ENCODE results near the gene EPHA4.

EPHA4 gene

DNA sequence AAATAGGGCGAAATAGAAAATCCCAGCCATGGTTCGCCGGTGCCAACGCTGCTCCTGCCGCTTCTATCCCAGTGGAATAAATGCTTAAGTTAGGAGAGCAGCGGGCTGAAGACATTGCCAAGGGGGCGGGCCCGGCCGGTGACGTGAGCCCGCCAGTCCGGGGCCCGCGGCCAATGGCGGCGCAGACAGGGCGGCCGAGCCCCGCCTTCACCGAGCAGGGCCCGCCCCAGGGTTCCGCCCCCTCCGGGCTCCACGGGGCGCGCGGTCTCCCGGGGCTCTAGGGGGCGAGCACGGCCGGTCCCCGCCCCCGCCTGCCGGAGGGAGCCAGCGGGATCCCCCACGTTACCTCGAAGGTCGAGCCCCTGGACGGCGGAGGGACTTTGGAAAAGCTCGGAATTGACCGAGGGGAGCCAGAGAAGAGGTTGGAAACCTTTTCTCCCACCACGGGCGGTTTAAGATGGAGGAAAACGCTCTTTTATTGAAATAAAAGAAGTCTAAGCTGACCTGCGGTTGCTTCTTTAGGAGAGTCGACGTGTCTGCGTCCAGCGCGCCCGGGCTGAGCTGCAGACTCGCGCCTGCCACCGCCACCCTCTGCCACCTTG lies at the start of gene EPHA4:
Gene EPHA4, minus strand, starts transcription at position 86 of the 602 bp plus-strand sequence. Its CDS starts 56 bp downstream, at position 30.
- DNase-seq (ENCODE audit: low read depth): peak; percentile 89

DNA sequence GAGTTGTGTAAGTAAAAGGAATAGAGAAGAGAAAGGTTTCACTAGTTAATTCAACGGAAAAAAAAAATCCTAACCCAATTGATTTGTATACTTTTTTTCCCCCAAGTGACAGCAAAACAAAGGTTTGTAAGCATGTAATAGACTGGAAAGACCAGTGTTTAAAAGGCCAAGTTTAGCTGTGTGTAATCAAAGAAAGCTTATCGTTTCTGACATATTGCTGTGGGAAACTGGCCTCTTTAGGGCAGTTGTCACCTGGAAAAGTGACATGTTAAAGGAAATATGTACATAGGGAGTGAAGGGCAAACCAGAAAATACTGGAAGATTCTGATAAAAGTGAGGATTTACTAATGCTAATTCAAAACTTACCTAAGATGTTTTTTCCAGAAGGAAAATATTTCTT lies 45.9 kb upstream of the EPHA4 start:
- no peak for DNase-seq (ENCODE audit: low read depth)

DNA sequence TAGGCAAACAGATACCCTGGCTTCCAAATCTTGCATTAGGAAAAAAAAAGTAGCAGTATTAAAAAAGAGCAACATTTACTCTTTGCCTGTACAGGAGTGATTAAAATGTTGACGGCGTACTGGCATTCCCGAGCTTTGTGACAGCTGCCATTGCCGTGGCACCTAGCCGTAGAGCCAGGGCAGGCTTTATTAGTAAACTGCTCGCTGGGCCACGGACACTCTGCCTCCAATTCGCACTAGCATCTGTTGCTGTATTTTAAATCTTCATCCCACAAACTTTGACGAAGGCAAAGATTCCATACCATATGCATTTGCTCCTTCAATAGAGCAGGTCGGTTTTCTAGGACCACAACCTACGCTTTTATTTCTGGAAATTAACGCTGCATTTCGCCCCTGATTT lies 44.5 kb upstream of the EPHA4 start:
- no peak for DNase-seq (ENCODE audit: low read depth)

DNA sequence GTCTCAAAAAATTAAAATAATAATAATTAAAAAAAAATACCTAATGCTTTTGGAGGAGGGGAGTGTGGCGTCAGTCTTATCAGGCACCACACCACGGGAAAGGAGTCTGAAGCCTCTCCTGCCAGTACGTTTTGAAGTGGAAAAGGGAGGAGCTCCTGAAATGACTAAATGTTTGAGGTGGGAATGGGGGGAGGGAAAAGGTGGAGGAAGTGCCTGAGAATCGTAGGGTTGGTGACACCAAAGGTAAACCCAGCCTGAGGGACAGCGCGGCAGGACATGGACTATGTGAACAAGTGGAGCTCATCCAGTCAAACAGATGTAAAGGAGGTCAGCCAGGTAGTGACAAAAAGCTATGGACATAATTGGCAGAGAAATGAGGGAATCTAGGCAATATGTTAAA lies 42.2 kb upstream of the EPHA4 start:
- no peak for DNase-seq (ENCODE audit: low read depth)

DNA sequence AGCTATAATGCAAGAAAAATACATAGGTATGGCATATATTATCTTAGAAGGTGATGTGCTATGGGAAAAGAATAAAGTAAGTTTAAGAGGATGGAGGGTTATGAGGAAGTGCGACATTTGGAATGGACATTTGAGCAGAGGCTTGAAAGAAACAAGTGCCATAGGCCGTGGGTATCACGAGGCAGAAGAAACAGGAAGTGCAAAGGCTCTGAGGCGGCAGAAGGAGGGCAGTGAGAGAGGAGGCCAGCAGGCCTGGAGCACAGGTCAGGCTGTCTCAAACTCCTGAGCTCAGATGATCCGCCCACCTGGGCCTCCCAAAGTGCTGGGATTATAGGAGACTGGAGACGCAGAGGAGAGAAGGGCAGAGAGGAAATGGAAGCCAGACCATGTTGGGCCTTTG lies 40.7 kb upstream of the EPHA4 start:
- DNase-seq (ENCODE audit: low read depth): no peak

DNA sequence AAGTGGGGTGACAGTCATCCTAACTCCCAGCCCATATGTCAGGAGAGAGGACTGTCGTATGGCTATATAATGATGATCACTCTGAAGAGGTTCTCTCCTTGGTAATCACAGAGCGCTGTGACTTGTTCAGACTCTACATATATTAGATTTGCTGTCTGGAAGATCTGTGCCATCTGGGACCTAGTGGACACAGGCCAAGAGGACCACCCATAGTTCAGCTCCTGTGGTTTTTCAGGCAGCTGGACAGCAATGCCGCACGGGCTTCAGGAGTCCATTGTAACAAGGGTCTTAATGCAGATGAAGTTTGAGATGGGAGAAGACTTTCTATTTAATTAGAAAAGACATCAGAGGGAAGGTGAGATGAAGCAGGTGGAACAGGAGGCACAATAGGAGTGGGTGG lies 40.1 kb upstream of the EPHA4 start:
- DNase-seq (ENCODE audit: low read depth): no peak

DNA sequence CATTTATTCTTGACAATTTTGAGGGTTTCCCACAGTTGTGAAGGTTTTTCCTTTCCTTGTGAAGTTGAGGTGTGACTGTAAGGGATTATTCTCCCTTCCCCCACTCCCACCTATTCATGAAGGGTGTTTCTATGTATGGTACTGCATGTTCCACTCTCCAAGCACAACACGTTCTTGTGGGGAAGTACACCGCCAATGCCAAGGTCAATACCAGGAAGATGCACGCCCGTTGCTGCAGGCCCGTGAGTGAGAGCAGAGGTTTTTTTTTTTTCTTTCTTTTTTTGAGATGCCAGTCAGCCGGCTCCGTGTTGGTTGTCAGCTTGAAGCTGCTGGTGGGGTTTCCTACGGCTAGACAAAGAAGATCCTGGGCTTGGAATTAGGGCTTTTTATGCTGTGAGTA lies 38.6 kb upstream of the EPHA4 start:
- DNase-seq (ENCODE audit: low read depth): no peak

DNA sequence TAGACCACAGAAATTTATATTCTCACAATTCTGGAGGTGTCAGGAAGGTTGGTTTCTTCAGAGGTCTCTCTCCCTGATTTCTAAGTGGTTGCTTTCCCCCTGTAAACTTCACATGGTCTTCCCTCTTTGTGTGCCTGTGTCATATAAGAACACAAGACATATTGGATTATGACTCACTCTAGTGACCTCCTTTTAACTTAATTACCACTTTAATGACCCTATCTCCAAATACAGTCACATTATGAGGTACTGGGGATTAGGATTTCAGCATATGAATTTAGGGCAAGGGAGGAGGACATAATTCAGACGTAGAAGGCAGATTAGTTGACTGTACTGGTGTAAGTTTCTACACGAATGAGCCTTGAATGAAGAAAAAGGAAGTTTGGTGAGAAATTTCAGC lies 38.2 kb upstream of the EPHA4 start:
- DNase-seq (ENCODE audit: low read depth): no peak

DNA sequence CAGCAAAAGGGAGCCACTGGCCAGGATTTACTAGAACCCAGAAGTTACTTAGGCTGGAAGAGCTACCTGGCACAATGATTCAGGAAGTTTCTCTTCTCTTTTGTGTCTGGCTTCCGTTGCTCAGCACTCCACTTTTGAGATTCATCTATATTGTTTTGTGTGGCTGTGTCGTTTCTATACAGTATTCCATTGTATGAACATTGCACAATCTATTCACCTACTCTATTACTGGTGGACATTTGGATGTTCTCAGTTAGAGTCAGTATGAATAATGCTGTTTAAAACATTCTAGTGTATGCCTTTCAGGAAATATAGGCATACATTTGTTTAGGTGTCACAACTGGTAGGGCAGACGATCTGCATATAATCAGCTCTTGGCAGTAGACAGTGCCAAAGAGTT lies 36.3 kb upstream of the EPHA4 start:
- no peak for DNase-seq (ENCODE audit: low read depth)

DNA sequence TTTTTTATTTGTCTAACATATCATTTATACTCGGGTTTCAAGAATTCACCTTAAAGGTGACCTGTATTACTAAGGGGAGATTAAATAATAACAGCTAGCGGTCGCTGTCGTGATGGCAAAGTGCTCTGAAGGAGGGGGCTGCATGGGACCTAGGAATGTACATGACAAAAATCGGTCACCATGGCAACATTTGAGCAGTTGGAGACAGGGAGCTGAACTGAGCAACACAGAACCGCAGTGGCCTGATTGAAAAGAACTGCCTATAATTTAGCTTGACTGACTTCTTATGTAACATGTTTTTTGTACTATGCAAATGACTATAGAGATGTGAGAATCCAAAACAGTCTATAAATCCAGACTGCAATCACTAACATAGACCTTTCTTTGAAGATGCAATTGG lies 34.3 kb upstream of the EPHA4 start:
- no peak for DNase-seq (ENCODE audit: low read depth)

DNA sequence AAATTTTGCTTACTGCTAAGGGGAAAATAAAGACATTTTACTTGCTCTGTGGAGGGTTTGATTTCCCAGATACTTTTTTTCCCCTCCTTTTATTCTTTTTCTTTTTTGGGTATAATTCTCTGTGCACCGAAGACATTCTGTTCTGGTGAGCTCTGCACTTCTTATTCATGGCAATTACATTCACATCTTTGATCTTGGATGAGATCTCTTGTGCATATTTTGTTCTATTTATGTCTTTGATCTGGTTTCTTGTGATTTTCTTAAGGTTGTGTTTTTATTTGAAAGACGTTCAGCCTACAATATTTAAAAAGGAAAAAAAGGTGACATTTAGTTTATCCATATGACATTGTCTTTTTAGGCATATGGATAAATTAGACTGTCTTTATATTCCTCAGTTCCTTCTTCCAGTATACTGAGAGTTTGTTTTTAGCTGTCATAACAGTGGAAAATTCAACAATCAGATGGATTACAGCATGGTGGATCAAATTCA lies 33.7 kb upstream of the EPHA4 start:
- no peak for DNase-seq (ENCODE audit: low read depth)

DNA sequence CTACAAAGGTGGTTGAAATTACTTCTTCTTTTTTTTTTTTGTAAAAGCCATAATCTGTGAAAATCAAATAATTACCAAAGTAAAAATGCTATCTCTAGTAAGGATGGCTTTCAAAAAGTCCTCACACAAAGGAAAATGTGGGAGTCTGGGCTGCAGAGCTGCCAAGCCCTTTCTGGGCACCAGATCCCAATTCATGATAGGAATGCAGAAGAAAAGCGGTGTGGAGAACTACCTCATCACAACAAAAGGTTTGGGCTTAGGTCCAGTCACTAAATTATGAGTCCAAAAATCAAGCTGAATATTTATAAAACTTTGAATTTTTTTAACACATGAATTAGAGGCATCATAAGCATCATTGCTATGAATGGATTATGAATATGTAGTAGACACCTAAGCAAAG lies 30.8 kb upstream of the EPHA4 start:
- no peak for DNase-seq (ENCODE audit: low read depth)

DNA sequence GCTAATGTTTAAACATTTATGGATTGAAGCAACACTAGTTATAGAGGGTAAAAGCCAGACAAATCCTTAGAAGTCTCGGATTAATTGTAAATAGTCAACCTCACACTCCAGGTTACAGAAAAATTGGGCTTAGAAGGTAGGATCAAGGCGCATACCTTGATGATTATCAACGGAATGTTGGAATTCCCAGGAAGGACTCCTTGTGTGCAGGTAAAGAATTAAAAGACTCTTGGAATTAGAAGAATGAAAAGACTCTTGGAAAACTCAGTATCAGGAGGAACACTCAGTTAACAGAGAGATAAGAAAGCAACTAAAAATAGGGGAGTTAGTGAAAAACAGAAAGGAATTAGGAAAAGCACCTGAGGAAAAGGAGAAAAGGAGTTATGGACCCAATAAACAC lies 29.3 kb upstream of the EPHA4 start:
- DNase-seq (ENCODE audit: low read depth): no peak

DNA sequence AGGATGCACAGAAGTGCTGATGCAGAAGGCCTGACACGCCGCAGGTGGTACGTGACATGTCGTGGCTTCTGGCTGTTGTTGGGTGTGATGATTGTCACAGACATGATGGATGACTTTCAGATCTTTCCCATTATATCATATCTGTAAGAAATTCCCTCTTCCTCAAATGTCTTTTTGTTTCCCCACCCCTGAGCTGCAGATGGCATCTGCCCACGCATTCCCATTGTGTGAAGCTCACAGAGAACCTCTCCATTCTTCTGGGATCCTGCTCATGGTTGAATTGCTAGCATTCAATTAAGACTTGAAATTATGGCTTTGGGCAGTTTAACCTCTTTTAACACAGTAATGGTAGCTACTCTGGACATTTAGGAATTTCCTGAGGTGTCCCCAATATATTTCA lies 28.3 kb upstream of the EPHA4 start:
- no peak for DNase-seq (ENCODE audit: low read depth)

DNA sequence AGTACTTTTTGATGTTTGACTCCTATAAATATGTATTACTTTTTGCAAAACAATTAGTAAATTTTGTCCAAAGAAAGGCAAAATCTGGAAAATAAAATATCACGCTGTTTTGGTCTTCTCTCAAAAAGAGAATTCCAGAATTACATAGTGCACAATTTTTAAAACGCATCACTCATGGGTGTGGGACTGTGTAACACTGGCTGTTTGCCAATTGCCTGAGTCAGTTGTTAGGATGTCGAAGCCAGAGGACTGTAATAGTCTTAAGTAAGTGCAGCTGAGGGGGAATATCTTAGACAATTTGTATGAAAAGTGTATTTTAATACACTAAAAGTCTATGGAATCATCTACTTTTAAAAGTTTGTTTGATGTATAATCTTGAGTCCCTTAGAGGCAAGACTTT lies 24.1 kb upstream of the EPHA4 start:
- DNase-seq (ENCODE audit: low read depth): peak; percentile 49

DNA sequence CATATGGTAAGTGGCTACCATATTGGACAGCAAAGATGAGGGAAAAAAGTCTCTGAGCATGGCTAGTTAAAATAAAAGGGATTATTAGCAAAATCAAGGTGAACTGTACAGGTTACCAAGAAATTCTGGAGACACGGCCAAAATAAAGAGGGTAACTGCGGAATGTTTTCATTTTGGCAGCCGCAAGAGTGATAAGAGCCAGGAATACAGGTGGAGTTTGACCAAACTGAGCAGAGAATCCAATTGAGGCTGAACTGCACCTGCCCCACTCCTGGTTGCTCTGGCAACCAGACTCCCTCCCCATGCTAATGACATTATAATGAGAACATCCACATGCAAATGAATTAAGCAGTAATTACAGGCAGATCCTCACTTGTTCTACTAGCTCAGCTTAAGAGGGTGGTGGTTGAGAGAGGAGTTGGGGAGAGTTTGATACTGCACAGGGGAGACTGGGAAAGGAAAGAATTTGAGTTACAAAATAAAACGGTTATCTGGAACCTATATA lies 18.8 kb upstream of the EPHA4 start:
- DNase-seq (ENCODE audit: low read depth): no peak

DNA sequence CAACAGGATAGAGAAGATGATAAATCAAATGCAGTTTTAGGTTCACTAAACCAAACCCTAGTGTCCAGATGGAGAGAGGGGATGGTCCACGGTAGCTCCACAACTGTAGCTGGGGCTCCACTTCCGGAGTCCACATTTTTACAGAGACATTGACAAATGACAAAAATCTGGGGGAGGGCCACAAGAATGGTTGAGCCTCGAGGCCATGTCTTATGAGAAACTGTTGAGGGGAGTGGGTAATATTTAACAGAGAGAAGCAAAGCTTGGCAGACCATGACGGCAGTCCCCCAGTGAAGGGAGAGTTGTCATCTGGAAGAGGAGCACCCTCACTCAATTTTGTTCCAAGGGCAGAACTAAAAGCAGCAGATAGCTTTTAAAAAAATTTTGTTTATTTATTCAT lies 17.6 kb upstream of the EPHA4 start:
- DNase-seq (ENCODE audit: low read depth): no peak

DNA sequence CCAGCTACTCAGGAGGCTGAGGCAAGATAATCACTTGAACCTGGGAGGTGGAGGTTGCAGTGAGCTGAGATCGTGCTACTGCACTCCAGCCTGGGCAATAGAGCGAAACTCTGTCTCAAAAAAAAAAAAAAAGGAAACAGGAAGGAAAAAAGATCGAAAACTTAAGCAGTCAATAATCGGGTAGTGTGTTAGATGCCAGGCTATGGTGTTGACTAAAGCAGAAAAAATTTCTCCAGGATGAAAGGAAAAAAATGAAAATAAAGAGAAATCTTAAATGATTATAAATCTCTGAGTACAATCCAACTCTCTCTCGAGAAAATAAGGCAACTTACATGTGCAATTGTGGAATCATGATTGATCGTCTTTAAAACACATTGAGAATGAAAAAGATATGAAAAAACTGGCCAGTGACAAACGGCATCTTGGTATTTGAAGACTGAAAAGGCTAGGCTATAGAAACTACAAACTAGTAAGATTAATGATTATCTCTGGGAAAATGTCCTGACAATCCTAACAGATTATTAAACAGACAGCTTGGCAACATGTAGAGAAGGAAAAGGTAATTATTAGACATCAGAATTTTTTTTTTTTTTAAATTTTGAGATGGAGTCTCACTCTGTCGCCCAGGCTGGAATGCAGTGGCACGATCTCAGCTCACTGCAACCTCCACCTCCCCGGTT lies 16.3 kb upstream of the EPHA4 start:
- no peak for DNase-seq (ENCODE audit: low read depth)

DNA sequence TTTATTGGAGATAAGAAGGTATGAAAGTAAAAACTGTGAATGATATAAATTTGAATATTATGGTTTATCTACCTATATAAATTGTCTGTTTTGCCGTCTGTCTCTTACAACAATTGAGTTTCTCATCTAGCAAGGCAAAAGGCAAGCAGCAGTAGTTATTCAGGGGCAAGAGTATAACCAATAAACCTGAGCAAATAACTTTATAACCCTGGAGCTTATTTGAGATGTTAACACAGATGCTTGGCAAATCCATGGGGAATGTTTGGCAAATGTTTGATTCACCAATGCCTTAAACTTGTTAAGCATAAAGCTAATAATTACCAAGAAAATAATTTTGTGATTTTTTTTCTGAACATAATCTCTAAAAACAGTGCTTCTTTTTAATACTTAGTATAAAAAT lies 9.9 kb upstream of the EPHA4 start:
- DNase-seq (ENCODE audit: low read depth): no peak

DNA sequence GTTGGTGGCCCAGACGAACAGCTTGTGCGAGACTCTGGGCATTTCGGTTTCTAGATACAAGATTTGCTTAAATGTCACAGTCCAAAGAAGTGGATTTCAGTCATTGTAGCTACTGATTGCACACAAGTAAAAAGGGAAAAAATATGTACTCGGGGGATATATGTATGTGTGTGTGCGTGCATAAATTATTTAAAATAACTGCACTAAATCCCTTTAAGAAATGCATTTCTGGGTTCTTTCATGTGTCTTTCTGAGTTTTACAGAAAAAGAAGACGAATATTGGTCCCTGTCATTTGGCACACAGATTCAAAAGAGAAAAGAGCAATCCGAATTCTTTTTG lies 2.1 kb upstream of the EPHA4 start:
- DNase-seq (ENCODE audit: low read depth): no peak

DNA sequence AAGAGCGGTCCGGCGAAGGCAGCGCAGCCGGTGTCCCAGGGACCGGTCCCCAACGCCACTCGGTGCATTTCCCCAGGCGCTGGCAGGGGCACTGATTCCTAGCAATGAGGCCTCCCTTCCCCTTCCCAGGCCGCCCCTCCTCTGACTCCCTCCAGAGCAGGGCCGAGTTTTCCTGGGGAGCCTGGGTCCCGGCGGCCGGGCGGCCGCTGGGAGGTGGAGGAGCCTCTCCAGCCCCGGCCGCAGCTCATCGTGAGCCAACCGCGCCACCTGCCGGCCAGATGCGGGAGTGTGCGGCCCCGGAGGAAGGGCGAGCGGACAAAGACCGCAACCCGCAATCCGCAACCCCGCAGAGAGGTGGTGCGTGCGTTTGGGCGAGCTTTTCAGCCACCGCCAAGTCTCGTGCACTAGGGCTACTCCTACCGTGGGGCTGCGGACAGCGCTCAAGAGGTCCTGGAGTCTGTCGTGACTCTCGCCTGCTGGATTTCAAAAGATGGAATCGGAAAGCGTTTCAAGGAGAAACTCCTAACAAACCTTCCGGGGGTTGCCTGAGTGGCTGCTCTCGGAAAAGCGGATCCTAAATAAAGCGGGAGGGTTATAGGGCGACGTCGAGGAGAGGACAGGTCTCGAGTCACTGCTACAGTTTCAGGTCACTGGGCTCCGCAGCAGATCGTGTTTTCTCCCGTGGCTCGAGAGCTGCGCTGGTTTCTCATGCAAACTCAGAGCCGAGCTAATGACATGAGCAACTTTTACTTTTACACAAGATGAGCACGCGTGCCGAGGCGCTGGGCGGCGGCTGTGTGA lies 1.5 kb upstream of the EPHA4 start:
- peak; percentile 68 for DNase-seq (ENCODE audit: low read depth)

DNA sequence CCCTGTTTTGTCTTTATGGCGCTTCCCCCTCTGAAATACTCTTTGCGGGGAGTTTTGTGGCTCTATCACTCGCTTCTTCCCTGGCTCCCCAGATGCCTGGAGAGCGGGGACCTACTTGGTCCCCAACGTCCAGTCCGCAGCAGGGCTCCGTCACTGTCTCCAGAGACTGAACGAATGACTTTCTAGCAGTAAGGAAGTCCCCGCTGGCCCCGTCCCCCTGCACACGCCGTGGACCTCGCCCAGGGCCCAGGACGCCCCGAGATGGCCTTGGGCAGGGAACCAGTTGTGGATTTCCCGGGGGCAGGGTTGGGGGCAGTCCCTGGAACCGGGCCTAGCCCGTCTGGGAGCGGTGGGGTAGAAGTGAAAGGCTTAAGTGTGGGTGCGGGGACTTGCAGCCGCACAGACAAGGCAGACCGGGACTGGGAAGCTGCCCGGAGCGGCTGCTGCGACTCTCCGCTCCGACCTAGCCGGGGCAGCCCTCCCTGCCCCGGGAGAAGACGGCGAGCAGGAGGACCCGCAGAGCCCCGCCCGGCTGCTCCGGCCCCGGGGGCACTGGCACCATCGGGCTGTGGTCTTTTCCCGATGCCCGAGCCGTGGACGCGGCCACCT lies 821 bp upstream of the EPHA4 start:
- peak; percentile 45 for DNase-seq (ENCODE audit: low read depth)
